Thymus (tissue), 11 donors: ENCODE measurements around the gene MTHFD2. TPM values are rescaled to one million over a fixed set of nuclear protein-coding genes. Genes with fewer than 3 reads are reported as not detected.
"Not testable (repeated sequence)": the region's sequence is repeated elsewhere in the genome, so short reads cannot be mapped to it uniquely, and the experiment has no call there.

ENCODE experiments used
- DNase-seq, 9 donors: peaks; one replicate each; pipeline ENCODE4 v3.0.0-alpha.2; 2013; ENCODE audit warnings: low spot score in 9 of 9, low read depth in 6 of 9, missing footprints in 1 of 9
- H3K27ac ChIP-seq, 2 donors: one replicate each; pipeline ENCODE4 v1.5.1; 2013; ENCODE audit warnings: control low read depth in 1 of 2, low read depth in 1 of 2, low read length in 1 of 2, mild to moderate bottlenecking in 1 of 2, moderate library complexity in 1 of 2
- H3K27me3 ChIP-seq, 2 donors: one replicate each; pipeline ENCODE4 v1.5.1; 2013; ENCODE audit warnings: low read length in 1 of 2; ENCODE audit not compliant: control insufficient read depth in 2 of 2, insufficient read depth in 1 of 2
- H3K36me3 ChIP-seq, 2 donors: one replicate each; pipeline ENCODE4 v1.5.1; 2013; ENCODE audit warnings: low read length in 1 of 2, mild to moderate bottlenecking in 1 of 2, moderate library complexity in 1 of 2; ENCODE audit not compliant: control insufficient read depth in 2 of 2, insufficient read depth in 2 of 2
- H3K4me1 ChIP-seq, 2 donors: one replicate each; pipeline ENCODE4 v1.5.1; 2013; ENCODE audit warnings: low read length in 2 of 2; ENCODE audit not compliant: control insufficient read depth in 2 of 2, insufficient read depth in 2 of 2
- H3K4me3 ChIP-seq, 2 donors: one replicate each; pipeline ENCODE4 v1.5.1; 2013; ENCODE audit warnings: low read length in 2 of 2, control low read depth in 1 of 2, mild to moderate bottlenecking in 1 of 2
- H3K9me3 ChIP-seq, 2 donors: one replicate each; pipeline ENCODE4 v1.5.1; 2013; ENCODE audit warnings: low read length in 1 of 2, mild to moderate bottlenecking in 1 of 2; ENCODE audit not compliant: control insufficient read depth in 2 of 2, insufficient read depth in 1 of 2
- WGBS: extraction: QIAGEN DNeasy Blood & Tissue Kit; methylation state at CpG from one replicate; pipeline ENCODE4 v1.1.7; 2013; 5-methylcytosine and 5-hydroxymethylcytosine counted together
- polyA plus RNA-seq: library from polyadenylated mRNA; stranded (reverse); fragments of 200-250 nt; gene quantifications from one replicate; pipeline ENCODE4 v1.2.3, GENCODE V29; 2013
- total RNA-seq: library from RNA; stranded (reverse); fragments of 120-200 nt; gene quantifications from one replicate; pipeline ENCODE4 v1.2.4, GENCODE V29; 2013
- donor health status: healthy.

Gene MTHFD2
- total and polyA plus RNA-seq, 2 donors, result 45.1 to 47.0 TPM

DNA sequence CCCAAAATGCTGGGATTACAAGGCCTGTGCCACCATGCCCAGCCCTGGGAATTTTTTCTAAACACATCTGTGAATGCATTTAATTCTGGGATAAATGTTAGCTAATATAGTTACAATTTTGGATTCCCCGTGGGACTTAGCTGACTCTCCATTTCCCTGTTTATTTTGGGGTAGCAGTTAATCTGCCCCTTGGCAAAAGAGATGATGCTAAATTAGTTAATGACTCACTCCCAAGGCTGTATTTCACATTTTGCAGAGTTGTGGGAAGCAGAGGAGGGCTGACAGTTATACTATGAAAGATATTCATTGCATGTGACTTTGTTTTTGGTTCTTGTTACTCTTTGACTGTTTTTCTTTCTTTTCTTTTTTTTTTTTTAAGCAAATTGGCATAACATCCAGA, 3.2 kb downstream of the MTHFD2 start:
- no peaks in the 10 kb centered on the region for H3K9me3 ChIP-seq
- no peak overlapping the region for H3K4me3 ChIP-seq
- peaks cover 0 to 15% of the 10 kb centered on the region in 2 donors for H3K36me3 ChIP-seq
- H3K27me3 ChIP-seq, result no peaks in the 10 kb centered on the region
- H3K27ac ChIP-seq, result no peak overlapping the region
- DNase-seq, result no peak
- 94% methylated on average over 1 of the region's 1 CpG for WGBS
- peaks cover 13 to 30% of the 10 kb centered on the region in 2 donors for H3K4me1 ChIP-seq

DNA sequence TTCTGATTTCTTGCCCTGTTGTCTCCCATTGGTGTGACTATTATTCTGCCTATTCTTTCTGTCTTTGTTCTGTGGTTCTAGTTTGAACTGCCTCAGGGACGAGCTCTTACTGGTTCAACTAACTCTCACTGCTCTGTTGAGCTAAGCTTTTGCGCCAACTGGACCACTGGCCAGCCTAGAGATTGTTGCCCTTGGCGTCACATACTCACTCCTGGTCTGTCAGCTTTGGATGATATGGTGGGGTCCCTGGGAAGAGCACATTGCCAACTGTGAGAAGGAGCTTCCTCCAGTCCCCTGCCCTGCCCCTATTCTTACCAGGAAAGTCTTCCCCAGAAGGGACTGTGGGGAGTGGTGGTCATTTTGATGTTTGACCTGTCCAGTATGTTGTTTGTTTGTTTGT, 6.0 kb downstream of the MTHFD2 start:
- H3K27ac ChIP-seq, result no peak overlapping the region
- H3K4me1 ChIP-seq, result peaks cover 10 to 19% of the 10 kb centered on the region in 2 donors
- 96% methylated on average over 3 of the region's 3 CpGs for WGBS
- H3K36me3 ChIP-seq, result peaks cover 2 to 24% of the 10 kb centered on the region in 2 donors
- H3K9me3 ChIP-seq, result no peaks in the 10 kb centered on the region
- H3K4me3 ChIP-seq, result no peak overlapping the region
- H3K27me3 ChIP-seq, result no peaks in the 10 kb centered on the region
- no peak for DNase-seq

DNA sequence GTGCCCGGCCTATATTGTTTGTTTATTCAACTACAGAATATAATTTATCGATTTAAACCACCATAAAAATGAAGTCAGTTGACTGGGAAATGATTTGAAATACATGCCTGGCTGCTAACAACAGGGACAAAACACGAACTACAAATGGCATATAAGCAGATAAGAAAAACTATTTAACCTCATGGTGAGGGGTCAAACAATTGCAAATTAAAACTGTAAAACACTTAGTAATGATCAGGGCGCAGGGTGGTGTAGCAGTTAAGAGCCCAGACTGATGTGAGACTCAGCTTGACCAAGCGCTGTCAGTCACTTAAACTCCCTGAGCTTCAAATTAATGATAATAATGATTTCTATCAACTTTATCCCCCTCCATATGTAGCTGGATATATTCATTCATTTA, 6.7 kb downstream of the MTHFD2 start:
- 96% methylated on average over 5 of the region's 5 CpGs for WGBS
- H3K27ac ChIP-seq, result no peak overlapping the region
- peaks cover 5 to 31% of the 10 kb centered on the region in 2 donors for H3K36me3 ChIP-seq
- H3K4me3 ChIP-seq, result no peak overlapping the region
- H3K9me3 ChIP-seq, result no peaks in the 10 kb centered on the region
- no peaks in the 10 kb centered on the region for H3K27me3 ChIP-seq
- no peak for DNase-seq
- H3K4me1 ChIP-seq, result peaks cover 10 to 12% of the 10 kb centered on the region in 2 donors

DNA sequence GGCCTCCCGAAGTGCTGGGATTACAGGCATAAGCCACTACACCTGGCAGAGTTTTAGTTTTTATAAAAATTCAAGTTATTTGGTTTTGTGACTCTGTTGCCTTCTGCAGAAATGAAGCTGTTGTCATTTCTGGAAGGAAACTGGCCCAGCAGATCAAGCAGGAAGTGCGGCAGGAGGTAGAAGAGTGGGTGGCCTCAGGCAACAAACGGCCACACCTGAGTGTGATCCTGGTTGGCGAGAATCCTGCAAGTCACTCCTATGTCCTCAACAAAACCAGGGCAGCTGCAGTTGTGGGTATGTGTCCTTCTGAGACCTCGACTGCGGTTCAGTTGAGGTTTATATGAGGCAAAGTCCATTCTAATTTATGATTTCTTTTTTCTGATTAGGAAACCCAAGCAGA, 7.2 kb downstream of the MTHFD2 start:
- peak overlapping the region in 1 of 2 donors; percentile 32 for H3K27ac ChIP-seq
- 21% methylated on average over 6 of the region's 6 CpGs for WGBS
- peaks cover 5 to 34% of the 10 kb centered on the region in 2 donors for H3K36me3 ChIP-seq
- H3K27me3 ChIP-seq, result no peaks in the 10 kb centered on the region
- H3K4me3 ChIP-seq, result no peak overlapping the region
- peak in 1 of 9 donors; percentile 20 for DNase-seq
- no peaks in the 10 kb centered on the region for H3K9me3 ChIP-seq
- H3K4me1 ChIP-seq, result peaks cover 10 to 12% of the 10 kb centered on the region in 2 donors

DNA sequence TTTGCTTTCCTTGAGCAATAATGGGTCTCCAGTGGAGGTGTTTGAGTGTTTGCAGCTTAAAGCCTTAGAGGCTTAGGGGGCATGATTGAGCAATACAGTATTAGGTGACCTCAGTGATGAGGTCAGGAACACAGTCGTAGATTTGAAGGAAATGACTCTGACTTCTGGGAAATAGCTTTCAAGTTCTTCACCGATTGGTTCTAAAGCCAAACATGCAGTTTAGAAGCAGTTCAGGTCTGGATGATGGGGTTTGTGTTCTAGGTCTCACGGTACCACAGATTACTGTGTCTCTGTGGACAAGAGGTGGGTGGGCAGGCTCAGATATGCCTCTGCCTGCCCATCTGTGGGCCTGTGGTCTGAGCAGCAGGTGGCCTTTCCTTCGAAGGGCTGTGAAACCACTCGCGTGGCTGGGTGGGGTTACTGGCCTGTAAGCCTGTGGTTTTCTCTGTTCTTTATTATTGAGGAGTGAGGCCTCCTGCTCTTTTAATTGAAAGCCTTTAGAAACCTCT, 7.8 kb downstream of the MTHFD2 start:
- 38% methylated on average over 6 of the region's 6 CpGs for WGBS

DNA sequence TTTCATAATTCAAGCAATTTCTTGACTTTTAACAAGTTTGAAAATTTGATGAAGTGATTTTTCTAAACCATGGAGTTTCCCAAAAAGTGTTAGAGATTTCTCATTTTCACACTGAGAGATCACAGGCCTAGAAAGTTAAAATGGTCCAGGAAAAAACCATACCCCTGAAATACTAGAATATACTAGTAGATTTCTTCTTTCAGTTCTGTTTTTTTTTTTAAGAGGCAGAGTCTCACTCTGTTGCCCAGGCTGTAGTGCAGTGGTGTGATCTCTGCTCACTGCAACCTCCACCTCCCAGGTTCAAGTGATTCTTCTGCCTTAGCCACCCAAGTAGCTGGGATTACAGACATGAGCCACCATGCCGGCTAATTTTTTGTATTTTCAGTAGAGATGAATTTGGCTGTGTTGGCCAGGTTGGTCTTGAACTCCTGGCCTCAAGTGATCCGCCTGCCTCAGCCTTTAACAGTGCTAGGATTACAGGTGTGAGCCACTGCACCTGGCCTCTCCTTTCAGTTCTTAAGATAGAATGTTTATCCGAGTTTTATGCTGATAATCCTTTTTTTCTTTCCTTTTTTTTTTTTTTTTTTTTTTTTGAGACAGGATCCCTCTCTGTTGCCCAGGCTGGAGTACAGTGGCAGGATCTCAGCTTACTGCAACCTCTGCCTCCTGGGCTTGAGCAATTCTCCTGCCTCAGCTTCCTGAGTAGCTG, 14.4 kb downstream of the MTHFD2 start:
- WGBS, result 97% methylated on average over 3 of the region's 3 CpGs

More for the DNA sequence above, 7.8 kb downstream of the MTHFD2 start:
- Histone ChIP-seq H3K9me3 (no peaks in the 10 kb centered on the region), H3K36me3 (peaks cover 5 to 37% of the 10 kb centered on the region in 2 donors), H3K4me1 (peaks cover 10 to 12% of the 10 kb centered on the region in 2 donors), H3K27ac (peak overlapping the region; percentile 9 to 68), H3K4me3 (no peak overlapping the region), H3K27me3 (no peaks in the 10 kb centered on the region)
- DNase-seq, result peak in 1 of 9 donors; percentile 35

DNA sequence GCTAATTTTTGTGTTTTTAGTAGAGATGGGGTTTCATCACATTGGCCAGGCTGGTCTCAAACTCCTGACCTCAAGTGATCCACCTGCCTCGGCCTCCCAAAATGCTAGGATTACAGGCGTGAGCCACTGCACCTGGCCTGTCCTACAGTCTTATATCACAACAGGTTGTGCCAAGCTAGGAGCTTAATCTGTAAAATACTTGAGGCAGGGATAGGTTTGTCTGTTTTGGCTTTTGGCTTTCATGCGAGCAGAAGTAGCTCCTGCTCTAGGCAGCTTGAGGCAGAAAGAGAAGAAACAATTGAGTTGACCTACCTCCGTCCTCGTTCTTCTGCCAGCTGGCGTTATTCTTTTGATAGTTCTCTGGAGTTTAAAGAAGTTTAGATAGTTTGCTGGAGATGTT, 17.4 kb downstream of the MTHFD2 start:
- peaks cover 8 to 32% of the 10 kb centered on the region in 2 donors for H3K36me3 ChIP-seq
- H3K4me3 ChIP-seq, H3K4me1 ChIP-seq, H3K27ac ChIP-seq, H3K9me3 ChIP-seq, H3K27me3 ChIP-seq, DNase-seq: not testable (repeated sequence)
- 98% methylated on average over 6 of the region's 6 CpGs for WGBS

More for the DNA sequence above, 14.4 kb downstream of the MTHFD2 start:
- DNase-seq, result no peak
- Histone ChIP-seq H3K27me3 (no peaks in the 10 kb centered on the region), H3K27ac (no peak overlapping the region), H3K4me1 (no peaks in the 10 kb centered on the region), H3K36me3 (peaks cover 13 to 51% of the 10 kb centered on the region in 2 donors), H3K9me3 (no peaks in the 10 kb centered on the region), H3K4me3 (no peak overlapping the region)

DNA sequence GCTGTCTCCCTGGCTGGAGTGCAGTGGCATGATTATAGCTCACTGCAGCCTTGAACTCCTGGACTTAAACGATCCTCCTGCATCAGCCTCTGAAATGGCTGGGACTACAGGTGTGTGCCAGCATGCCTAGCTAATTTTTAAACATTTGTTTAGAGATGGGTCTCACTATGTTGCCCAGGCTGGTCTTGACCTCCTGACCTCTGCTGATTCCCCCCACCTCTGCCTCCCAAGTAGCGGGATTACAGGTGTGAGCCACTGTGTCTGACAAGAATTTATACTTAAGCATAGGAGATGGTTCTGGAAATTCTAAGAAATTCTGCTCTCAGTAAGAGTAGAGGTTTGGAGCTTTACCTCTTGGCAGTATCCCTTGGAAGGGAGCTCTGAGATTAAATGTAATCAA, 18.2 kb downstream of the MTHFD2 start:
- Histone ChIP-seq H3K4me1 (no peaks in the 10 kb centered on the region), H3K4me3 (no peak overlapping the region), H3K27me3 (no peaks in the 10 kb centered on the region), H3K9me3 (no peaks in the 10 kb centered on the region), H3K27ac (no peak overlapping the region), H3K36me3 (peaks cover 8 to 26% of the 10 kb centered on the region in 2 donors)
- WGBS, result 95% methylated on average over 2 of the region's 2 CpGs
- DNase-seq, result no peak

DNA sequence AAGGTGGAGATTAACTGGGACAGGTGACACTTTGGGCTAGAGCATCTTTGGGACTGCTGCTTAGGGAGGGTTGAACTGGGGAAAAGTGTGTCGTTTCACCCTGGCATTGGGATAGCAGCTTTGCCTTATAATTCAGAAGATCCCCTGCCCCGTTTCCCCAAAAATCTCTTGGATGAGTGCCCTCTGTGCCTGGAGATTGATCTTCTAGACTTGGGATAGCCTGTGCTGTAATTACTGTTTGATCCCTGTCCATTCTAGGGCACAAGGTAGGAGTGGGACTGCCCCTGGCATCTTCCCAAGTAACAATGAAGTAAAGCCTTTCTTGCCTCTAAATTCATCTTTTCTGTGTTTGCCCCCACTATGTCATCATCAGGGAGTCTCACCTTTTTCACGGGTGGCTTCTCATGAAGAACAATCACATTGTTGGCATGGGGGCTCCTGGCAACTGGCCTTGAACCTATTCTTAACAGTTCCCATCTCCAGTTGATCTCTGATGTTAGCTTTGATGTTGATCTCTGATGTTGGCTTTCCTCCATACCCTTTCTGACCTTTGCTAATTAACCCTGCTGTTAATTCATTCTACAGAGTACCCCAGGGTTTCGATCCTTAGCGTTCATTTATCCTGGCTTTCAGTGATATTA, 21.6 kb downstream of the MTHFD2 start:
- Histone ChIP-seq H3K4me3 (no peak overlapping the region), H3K27me3 (no peaks in the 10 kb centered on the region), H3K27ac (no peak overlapping the region), H3K9me3 (no peaks in the 10 kb centered on the region), H3K4me1 (no peaks in the 10 kb centered on the region), H3K36me3 (peaks cover 0 to 6% of the 10 kb centered on the region in 2 donors)
- no peak for DNase-seq
- whole genome bisulfite sequencing, result 99% methylated on average over 5 of the region's 5 CpGs
